Prostate gland (tissue), 2 donors: ENCODE measurements around the gene RAVER2. TPM values are rescaled to one million over a fixed set of nuclear protein-coding genes. Genes with fewer than 3 reads are reported as not detected.
A peak's percentile ranks its signal among the peaks of the same experiment; 100 is the strongest.
"Not testable (repeated sequence)": the region's sequence is repeated elsewhere in the genome, so short reads cannot be mapped to it uniquely, and the experiment has no call there.

Experiments used
- DNase-seq: peaks from one replicate; pipeline ENCODE4 v3.0.0-alpha.2; 2019; ENCODE audit warnings: low spot score
- H3K27ac ChIP-seq, 2 donors: fragments of 200-600 bp; sonication (generic); 2 replicates each; pipeline ENCODE4 v1.5.1; 2017 to 2019
- H3K27me3 ChIP-seq: fragments of 200-600 bp; sonication (generic); replicated peaks from 2 replicates; pipeline ENCODE4 v1.5.1; 2019; ENCODE audit not compliant: insufficient read depth
- H3K36me3 ChIP-seq, 2 donors: fragments of 200-600 bp; sonication (generic); 1 replicate in 1 of 2; 2 replicates in 1 of 2; pipeline versions ENCODE4 v1.5.1 to v1.8.1; 2017 to 2019
- H3K4me1 ChIP-seq: fragments of 200-600 bp; sonication (generic); replicated peaks from 2 replicates; pipeline ENCODE4 v1.5.1; 2019
- H3K4me3 ChIP-seq, 2 donors: fragments of 200-600 bp; sonication (generic); 2 replicates each; pipeline ENCODE4 v1.5.1; 2017 to 2019
- H3K9me3 ChIP-seq: fragments of 200-600 bp; sonication (generic); 2 replicates; pipeline ENCODE4 v1.5.1; 2017
- POLR2A ChIP-seq: fragments of 450-650 bp; IDR thresholded peaks from one replicate; pipeline ENCODE4 v1.6.1; 2016; ENCODE audit warnings: antibody characterized with exemption, mild to moderate bottlenecking
- POLR2AphosphoS5 ChIP-seq: sonication (generic); formaldehyde crosslinking; IDR thresholded peaks from one replicate; pipeline ENCODE4 v1.6.1; 2017; ENCODE audit warnings: antibody characterized with exemption
- WGBS: methylation state at CpG from one replicate; pipeline ENCODE4 v1.1.5; 2018; 5-methylcytosine and 5-hydroxymethylcytosine counted together
- intact Hi-C: fragments of 100-400 bp; cut with DNase I; formaldehyde crosslinking; loops from one replicate; pipeline ENCODE4 v1.14.2; 2022
- total RNA-seq, 2 donors: library from RNA; depleted of rRNA; stranded (reverse); fragments of >200 nt; gene quantifications; one replicate each; pipeline ENCODE4 v1.1.0, GENCODE V29; 2016
- TF ChIP-seq, protein P1 (sequence below), 4 experiments: fragments of 200-600 bp in 2 of 4; fragments of 450-650 bp in 2 of 4; sonication (generic) in 2 of 4; IDR thresholded peaks; 1 replicate in 3 of 4; 2 replicates in 1 of 4; pipeline ENCODE4 v1.5.1; 2016 to 2019; ENCODE audit warnings: antibody characterized with exemption in 4 of 4, mild to moderate bottlenecking in 2 of 4, moderate library complexity in 2 of 4

Gene RAVER2
- total RNA-seq, 2 donors from 2014 or later: 11.8 to 18.3 TPM

DNA sequence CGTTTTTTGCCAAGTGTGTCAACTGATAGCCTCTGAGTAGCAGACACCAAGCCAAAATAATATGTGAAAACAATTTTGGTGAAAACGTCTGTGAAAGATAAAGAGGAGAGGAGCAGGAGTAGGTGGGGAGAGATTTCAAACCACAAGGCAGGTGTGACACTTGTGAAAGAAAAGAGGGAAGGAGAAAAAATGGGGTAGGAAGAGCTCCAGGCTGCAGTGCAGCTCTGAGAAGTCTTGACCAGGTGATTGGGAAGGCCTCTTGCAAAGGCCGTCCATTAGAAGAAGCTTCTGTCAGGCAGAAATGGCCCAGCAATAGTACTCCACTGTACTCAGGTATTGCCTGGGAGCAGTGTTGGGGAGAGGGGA, 10.6 kb upstream of the RAVER2 start:
- Histone ChIP-seq H3K9me3 (no peaks in the 10 kb centered on the region), H3K36me3 (no peaks in the 10 kb centered on the region), H3K27me3 (no peaks in the 10 kb centered on the region), H3K4me3 (no peak overlapping the region), H3K27ac (no peak overlapping the region), H3K4me1 (no peaks in the 10 kb centered on the region)
- intact Hi-C loops: no loop called here
- TF ChIP-seq POLR2A: no peak
- TF ChIP-seq, protein P1, sequence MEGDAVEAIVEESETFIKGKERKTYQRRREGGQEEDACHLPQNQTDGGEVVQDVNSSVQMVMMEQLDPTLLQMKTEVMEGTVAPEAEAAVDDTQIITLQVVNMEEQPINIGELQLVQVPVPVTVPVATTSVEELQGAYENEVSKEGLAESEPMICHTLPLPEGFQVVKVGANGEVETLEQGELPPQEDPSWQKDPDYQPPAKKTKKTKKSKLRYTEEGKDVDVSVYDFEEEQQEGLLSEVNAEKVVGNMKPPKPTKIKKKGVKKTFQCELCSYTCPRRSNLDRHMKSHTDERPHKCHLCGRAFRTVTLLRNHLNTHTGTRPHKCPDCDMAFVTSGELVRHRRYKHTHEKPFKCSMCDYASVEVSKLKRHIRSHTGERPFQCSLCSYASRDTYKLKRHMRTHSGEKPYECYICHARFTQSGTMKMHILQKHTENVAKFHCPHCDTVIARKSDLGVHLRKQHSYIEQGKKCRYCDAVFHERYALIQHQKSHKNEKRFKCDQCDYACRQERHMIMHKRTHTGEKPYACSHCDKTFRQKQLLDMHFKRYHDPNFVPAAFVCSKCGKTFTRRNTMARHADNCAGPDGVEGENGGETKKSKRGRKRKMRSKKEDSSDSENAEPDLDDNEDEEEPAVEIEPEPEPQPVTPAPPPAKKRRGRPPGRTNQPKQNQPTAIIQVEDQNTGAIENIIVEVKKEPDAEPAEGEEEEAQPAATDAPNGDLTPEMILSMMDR (IDR thresholded peaks at IDR 0.05): no peak
- TF ChIP-seq POLR2AphosphoS5: no peak
- no peak for DNase-seq
- WGBS: 75% methylated on average over 3 of the region's 3 CpGs

DNA sequence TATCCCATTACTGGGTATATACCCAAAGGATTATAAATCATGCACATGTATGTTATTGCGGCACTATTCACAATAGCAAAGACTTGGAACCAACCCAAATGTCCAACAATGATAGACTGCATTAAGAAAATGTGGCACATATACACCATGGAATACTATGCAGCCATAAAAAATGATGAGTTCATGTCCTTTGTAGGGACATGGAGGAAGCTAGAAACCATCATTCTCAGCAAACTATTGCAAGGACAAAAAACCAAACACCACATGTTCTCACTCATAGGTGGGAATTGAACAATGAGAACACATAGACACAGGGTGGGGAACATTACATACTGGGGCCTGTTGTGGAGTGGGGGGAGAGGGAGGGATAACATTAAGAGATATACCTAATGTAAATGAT, 4.2 kb upstream of the RAVER2 start:
- DNase-seq, H3K4me1 ChIP-seq, H3K4me3 ChIP-seq, H3K36me3 ChIP-seq, H3K27me3 ChIP-seq, H3K27ac ChIP-seq, H3K9me3 ChIP-seq: not testable (repeated sequence)
- intact Hi-C loops: loop anchor here (5.0 to 10.0 kb wide), 2 partner anchors 82 to 324 kb away; no protein-coding TSS in a partner anchor
- 93% methylated on average over 1 of the region's 1 CpG for WGBS

DNA sequence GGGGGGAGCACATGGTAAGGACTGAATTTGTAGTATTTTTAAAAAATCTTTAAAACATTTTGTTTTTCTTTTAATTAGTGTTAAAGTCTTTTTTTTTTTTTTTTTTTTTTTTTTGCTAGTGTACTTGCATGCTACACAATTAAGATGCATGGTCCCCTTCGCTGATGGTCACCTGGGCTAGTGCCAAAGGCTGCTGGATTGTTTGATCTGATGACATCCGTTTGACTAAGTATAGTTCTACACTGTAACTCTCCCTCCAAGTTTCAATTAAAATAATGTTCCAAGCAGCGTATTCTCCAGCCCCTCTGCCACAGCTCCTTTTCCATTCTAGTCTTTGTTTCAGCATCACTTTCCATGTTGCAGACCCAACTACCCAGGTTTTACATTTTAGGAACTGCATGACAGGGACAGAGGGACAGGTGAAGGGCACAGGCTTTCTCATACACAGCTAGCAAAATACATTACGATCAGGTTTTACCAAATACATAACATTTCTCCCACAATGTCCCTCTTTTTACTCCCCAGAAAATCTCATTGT, 852 bp upstream of the RAVER2 start:
- peak overlapping the region; percentile 81 to 82 for H3K27ac ChIP-seq
- TF ChIP-seq POLR2AphosphoS5: no peak
- TF ChIP-seq POLR2A: no peak
- TF ChIP-seq, protein P1 (IDR thresholded peaks at IDR 0.05): no peak
- 10% methylated on average over 4 of the region's 4 CpGs for WGBS
- DNase-seq: no peak
- H3K9me3 ChIP-seq: no peaks in the 10 kb centered on the region
- no peaks in the 10 kb centered on the region for H3K27me3 ChIP-seq
- peak overlapping the region; percentile 68 to 69 for H3K4me3 ChIP-seq
- intact Hi-C loops: loop anchor here (5.0 to 10.0 kb wide), 2 partner anchors 78 to 321 kb away; no protein-coding TSS in a partner anchor
- no peaks in the 10 kb centered on the region for H3K4me1 ChIP-seq
- no peaks in the 10 kb centered on the region for H3K36me3 ChIP-seq

DNA sequence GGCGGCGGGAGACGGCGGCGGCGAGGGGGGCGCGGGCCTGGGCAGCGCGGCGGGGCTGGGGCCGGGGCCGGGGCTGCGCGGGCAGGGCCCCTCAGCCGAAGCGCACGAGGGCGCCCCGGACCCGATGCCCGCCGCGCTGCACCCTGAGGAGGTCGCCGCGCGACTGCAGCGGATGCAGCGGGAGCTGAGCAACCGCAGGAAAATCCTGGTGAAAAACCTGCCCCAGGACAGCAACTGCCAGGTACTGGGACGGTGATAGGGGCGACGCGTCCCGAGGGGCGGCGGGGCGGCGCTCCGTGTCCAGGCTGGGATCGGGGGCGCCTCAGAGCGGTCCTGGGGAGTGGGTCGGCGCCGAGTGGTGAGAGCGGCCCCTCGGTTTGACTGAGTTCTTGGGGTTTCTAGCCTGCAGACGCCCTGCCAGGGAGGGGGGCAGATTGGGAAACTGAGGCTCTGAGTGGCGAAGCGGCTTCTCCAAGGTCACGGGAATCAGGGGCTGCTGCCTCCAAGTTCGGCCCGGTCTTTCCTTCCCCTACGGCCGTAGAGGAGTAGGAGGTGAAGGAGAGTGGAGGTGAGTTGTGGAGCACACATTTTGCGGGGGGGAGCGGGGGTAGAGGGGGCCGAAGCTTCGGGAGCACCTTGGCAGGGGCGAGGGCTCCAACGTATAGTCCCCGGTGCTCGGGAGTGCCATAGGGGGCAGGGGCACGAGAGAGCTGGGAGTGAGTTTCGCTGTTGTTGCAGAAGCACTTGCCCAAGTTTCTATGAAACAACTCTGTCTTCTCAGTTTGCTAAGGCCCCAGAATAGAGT, 508 bp downstream of the RAVER2 start:
- Histone ChIP-seq H3K4me1 (no peaks in the 10 kb centered on the region), H3K9me3 (no peaks in the 10 kb centered on the region), H3K27me3 (no peaks in the 10 kb centered on the region), H3K27ac (peak overlapping the region; percentile 81 to 82), H3K4me3 (peak overlapping the region; percentile 68 to 69), H3K36me3 (no peaks in the 10 kb centered on the region)
- peak; percentile 19 for TF ChIP-seq POLR2AphosphoS5
- TF ChIP-seq, protein P1 (IDR thresholded peaks at IDR 0.05): no peak
- under 1% methylated on average over 34 of the region's 67 CpGs for WGBS
- DNase-seq: peak; percentile 31
- intact Hi-C loops: loop anchor here (5.0 to 10.0 kb wide), 2 partner anchors 53 to 319 kb away; no protein-coding TSS in a partner anchor

DNA sequence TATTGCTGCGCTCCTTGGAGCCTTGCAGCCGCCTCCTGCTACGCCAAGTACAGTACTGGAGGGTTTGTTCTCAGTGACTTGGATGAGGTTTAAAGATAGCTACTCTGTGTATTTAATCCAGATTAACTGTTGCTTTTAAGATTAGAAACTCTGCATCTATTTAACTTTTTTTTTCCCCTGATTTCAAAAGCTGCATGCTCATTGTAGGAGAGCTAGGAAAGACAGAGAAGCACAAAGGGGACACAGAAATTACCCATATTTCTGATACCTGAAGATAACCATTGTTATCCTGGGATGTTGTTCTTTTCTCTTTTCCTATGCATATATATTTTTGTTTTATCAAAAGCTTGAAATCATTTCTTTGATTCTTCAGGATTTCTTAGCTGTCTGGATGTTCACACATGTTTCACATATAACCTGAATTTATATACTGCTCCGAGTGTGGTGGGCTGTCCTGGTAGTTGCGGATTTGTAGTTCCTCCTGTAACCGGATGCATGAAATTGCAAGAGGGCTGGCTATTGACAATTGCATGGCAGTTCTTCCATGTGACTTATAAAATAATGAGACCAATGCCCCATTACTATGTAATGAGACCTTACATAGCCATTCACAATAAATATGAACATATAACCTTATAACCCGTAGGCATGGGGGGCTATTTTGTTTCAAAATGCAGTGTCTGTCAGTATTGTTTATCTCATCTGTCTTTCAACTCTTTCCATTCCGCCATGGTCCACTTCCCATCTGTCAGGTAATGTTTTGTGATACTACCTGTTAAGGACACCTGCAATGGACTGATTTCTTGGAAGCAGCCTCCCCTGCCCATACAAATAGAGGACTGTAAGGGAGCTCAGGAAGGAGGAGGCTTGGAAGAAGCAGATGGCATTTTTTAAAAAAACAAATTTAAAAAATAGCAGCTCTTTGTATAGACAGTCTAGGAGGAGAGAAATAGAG, 1.4 kb downstream of the RAVER2 start:
- intact Hi-C loops: loop anchor here (5.0 to 10.0 kb wide), 2 partner anchors 54 to 319 kb away; no protein-coding TSS in a partner anchor
- H3K36me3 ChIP-seq: no peaks in the 10 kb centered on the region
- WGBS: 23% methylated on average over 8 of the region's 8 CpGs
- H3K4me1 ChIP-seq: no peaks in the 10 kb centered on the region
- no peak for DNase-seq
- no peaks in the 10 kb centered on the region for H3K27me3 ChIP-seq
- H3K4me3 ChIP-seq: peak overlapping the region; percentile 68 to 69
- TF ChIP-seq, protein P1 (IDR thresholded peaks at IDR 0.05): no peak
- no peak for TF ChIP-seq POLR2AphosphoS5
- no peak for TF ChIP-seq POLR2A
- H3K9me3 ChIP-seq: no peaks in the 10 kb centered on the region
- H3K27ac ChIP-seq: peak overlapping the region; percentile 81 to 82
